VCaP (cell line): Measurements from ENCODE around the gene L2HGDH.

Source experiments
- H3K27ac ChIP-seq: fragments of 450-650 bp; 2 replicates; pipeline ENCODE4 v1.5.1; 2017
- TF ChIP-seq, protein P1 (sequence below): fragments of 450-650 bp; conservative IDR thresholded peaks from 2 replicates; pipeline ENCODE4 v1.5.1; 2017; ENCODE audit warnings: mild to moderate bottlenecking, moderate library complexity

L2HGDH gene

GRCh38 chr14:50345846-50346422, 33.9 kb upstream of the L2HGDH start:
- H3K27ac ChIP-seq, result peak overlapping the region; percentile 88
- TF ChIP-seq, protein P1, sequence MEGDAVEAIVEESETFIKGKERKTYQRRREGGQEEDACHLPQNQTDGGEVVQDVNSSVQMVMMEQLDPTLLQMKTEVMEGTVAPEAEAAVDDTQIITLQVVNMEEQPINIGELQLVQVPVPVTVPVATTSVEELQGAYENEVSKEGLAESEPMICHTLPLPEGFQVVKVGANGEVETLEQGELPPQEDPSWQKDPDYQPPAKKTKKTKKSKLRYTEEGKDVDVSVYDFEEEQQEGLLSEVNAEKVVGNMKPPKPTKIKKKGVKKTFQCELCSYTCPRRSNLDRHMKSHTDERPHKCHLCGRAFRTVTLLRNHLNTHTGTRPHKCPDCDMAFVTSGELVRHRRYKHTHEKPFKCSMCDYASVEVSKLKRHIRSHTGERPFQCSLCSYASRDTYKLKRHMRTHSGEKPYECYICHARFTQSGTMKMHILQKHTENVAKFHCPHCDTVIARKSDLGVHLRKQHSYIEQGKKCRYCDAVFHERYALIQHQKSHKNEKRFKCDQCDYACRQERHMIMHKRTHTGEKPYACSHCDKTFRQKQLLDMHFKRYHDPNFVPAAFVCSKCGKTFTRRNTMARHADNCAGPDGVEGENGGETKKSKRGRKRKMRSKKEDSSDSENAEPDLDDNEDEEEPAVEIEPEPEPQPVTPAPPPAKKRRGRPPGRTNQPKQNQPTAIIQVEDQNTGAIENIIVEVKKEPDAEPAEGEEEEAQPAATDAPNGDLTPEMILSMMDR, result no peak

- peak overlapping the region; percentile 88 for H3K27ac ChIP-seq
- TF ChIP-seq, protein P1, result no peak
Observed at GRCh38 chr14:50344876-50345563, 33.0 kb upstream of the L2HGDH start.

GRCh38 chr14:50344116-50344775, 32.2 kb upstream of the L2HGDH start:
- H3K27ac ChIP-seq, result peak overlapping the region; percentile 88
- TF ChIP-seq, protein P1, result no peak

GRCh38 chr14:50343434-50343833, 31.4 kb upstream of the L2HGDH start:
- peak overlapping the region; percentile 88 for H3K27ac ChIP-seq
- TF ChIP-seq, protein P1, result no peak

DNA sequence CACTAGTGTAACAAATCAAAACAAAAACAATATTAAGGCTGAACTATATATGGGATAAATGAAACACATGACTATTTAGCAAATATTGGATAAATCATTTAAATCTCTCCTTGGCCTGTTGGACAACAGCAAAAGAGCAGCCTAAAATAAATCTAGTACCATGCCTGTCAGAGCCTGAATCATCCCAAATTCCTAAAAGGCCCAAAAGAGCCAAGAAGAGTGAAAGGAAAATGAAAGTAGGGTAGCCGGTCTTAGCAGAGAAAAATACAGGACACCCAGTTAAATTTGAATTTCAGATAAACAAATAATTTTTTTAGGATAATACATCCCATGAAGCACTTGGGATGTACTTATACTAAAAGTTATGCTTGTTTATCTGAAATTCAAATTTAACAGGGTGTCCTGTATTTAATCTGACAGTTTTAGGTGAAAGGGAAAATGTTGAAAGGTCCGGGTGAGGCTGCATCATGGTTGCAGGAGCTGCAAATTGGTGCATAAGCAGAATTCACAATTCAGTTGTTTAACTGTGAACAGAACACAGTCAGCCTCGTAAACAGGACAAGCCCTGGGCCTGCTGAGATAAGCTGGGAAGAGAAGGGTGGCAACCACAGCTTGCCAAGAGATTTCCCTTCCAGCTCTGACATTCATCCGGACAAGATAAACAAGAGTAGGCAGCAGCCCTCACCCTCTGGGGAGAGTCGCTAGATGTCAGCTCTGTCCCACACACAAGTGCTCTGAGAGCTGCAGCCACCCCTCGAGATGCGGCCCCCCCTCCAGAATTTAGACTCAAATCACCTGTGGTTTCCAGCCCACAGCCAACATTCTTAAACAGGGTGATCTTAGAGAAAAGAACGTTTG, 30.4 kb upstream of the L2HGDH start:
- TF ChIP-seq, protein P1, result peak; percentile 84
- H3K27ac ChIP-seq, result peak overlapping the region; percentile 88

DNA sequence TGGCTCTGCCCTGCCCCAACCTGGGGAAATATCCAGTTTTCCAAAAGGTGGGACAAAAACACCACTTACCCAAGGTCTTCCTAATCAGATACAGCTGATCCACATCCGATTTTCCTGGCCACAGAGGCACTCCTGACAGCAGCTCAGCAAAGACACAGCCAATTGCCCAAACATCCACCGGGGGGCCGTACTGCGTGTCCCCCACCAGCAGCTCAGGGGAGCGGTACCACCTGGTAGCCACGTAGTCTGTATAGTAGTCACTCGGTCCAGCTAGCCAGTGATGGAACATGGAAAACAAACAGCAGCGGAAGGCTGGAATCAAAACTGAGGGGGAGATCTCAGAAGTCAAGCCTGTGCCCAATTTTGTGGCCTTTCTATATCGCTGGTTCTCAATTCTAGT, 28.9 kb upstream of the L2HGDH start:
- H3K27ac ChIP-seq, result peak overlapping the region; percentile 88
- TF ChIP-seq, protein P1, result peak; percentile 25; the same call in 1 of the 2 replicates

DNA sequence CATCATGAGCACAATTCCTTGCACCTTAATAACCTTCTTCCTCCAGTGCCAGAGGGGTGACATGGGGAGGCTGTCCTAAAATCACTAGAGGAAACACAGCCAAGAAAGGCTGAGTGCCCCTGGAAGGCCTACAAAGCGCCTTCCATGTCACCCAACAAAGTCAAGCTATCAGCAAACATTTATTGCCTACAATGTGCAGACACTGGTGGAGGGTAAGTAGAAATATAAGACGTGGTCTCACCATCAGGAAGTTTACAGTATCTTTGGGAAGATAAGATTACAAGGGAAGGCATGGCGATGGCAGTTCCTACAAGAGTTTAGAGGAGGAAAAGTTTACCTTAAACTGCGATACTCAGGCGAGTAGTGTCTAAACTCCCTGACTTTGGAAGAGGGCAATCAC, 28.0 kb upstream of the L2HGDH start:
- TF ChIP-seq, protein P1, result no peak
- H3K27ac ChIP-seq, result peak overlapping the region; percentile 88
